Measurements from ENCODE around the gene FAM117B.
"Not testable (repeated sequence)": the region's sequence is repeated elsewhere in the genome, so short reads cannot be mapped to it uniquely, and the experiment has no call there.

The FAM117B gene

GRCh38 chr2:202705446-202706020, 70.8 kb downstream of the FAM117B start:
- no peak for DNase-seq

GRCh38 chr2:202714971-202715935, 80.5 kb downstream of the FAM117B start:
- DNase-seq: not testable (repeated sequence)

DNA sequence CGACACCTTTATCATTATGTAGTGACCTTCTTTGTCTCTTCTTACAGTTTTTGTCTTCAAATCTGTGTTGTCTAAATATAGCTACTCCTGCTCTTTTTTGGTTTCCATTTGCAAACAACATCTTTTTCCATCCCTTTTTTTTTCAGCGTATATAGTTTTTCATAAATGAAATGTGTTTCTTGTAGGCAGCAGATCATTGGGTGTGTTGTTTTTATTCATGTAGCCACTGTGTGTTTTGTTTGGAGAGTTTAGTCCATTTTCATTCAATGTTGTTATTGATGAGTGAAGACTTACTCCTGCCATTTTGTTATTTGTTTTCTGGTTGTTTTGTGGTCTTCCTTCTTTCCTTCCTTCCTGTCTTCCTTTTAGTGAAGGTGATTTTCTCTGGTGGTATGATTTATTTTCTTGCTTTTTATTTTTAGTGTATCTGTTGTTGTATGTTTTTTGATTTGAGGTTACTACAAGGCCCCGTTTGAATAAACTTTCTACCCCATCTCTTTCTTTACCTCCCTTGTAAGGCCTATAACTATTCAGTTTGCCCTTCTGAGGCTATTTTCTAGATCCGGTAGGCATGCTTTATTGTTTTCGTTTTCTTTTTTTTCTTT, 81.4 kb downstream of the FAM117B start:
- no peak for DNase-seq

DNA sequence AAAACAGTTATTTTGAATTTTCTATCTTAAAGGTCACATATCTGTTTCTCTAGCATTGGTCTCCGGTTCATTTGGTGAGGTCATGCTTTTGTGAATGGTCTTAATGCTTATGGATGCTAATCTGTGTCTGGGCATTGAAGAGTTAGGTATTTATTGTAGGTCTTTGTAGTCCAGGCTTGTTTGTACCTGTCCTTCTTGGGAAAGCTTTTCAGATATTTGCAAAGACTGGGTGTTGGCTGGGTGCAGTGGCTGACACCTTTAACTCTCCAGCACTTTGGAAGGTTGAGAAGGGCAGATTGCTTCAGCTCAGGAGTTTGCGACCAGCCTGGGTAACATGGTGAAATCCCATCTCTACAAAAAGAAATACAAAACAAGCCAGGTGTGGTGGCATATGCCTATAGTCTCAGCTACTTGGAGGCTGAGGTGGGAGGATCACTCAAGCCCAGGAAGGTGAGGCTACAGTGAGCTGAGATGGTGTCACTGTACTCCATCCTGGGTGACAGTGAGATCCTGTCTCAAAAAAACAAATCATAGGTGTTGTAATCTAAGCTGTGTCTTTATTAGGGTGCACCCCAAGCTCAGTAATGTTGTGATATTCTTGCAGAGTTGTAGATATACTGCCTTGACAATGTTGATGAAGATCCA, 82.3 kb downstream of the FAM117B start:
- DNase-seq: no peak

- no peak for DNase-seq
These were observed 83.0 kb downstream of the FAM117B start for GRCh38 chr2:202717598-202718310.

DNA sequence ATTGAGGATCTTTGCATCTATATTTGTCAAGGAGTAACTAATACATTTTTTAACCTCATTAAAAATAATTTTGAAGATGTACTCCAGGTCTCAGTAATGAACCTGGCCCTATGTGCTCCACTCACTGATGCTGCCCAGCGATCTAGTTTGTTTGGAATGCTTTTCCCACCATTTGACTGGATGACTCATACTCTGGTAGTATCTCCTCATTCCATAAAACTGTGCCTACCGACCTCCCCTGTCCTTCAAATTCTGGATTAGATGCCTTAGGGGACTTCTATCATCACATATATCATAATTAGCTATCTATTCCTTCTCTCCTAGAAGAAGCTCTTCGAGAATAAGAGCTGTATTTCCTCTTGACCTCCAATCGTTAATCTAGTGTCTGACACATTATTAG, 83.8 kb downstream of the FAM117B start:
- DNase-seq: no peak

- no peak for DNase-seq
These were observed 85.5 kb downstream of the FAM117B start for GRCh38 chr2:202720226-202720625.

GRCh38 chr2:202721621-202722020, 86.9 kb downstream of the FAM117B start:
- no peak for DNase-seq

- no peak for DNase-seq
These were observed 89.0 kb downstream of the FAM117B start for GRCh38 chr2:202723746-202724145.

- DNase-seq: no peak
These were observed 91.3 kb downstream of the FAM117B start for GRCh38 chr2:202726070-202726469.

DNA sequence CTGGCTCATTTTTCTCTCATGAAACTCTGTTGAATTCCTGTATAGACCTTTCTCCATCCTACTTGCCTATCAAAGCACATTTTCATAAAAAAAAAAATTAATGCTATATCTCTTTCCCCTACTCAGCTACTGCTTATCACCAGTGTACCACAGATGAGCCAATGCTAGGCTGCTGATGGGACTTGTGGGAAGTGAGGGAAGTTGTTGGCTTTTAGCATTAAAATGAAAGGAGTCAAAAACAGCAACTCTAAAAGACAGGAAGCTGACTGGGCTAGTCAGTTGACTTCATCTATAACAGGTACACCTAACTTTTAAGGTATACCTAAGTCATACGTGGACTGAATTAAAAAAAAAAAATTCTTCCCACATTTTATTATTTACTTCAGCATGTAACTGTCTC, 102.1 kb downstream of the FAM117B start:
- DNase-seq: no peak

DNA sequence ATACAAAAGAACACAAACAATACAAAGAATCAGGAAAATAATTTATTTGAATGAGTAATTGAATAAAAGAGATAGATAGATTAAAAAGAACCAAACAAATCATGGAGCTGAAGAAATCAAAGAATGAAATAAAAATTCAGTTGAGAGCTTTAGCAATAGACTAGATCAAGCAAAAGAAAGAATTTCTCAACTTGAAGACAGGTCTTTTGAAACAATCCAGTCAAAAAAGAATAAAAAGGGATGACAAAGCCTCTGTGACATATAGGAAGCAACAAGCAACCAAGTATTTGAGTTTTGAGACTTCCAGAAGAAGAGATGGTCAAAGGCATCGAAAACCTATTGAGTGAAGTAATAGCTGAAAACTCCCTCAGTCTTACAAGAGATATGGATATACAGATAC, 108.8 kb downstream of the FAM117B start:
- no peak for DNase-seq

DNA sequence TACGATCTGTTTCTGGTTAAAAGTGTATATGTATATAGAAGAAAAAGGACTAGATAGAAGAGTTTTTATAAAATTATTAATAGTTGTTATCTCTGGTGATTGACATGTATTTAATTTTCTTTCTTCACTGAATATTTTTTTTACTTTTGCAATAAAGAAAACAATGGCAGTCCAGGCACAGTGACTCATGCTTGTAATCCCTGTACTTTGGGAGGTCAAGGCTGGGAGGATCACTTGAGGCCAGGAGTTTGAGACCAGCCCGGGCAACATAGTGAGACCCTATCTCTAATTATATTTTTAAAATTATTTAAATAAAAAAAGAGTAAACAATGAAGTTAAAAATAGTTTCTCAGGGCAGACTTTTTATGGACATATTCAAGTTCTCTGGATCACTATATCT, 114.7 kb downstream of the FAM117B start:
- DNase-seq: no peak

GRCh38 chr2:202750763-202751427, 116.1 kb downstream of the FAM117B start:
- no peak for DNase-seq

DNA sequence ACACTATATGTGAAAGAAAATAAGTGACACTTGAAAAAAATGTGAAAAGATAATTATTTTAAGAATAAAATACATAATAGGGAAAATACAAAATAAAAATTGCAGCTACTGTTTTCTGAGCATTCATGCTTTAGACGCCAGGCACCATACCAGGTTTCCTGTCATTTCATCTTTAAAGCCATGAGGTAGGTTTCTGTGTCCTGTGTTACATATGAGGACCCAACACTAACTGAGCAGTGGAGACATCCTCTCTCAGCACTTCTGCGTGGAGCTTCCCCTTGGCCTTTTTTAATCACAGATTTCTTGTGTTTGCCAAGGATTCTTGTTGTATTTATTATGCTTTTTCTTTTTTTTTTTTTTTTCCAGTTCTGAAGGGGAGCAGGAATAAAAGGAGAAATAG, 117.3 kb downstream of the FAM117B start:
- no peak for DNase-seq

DNA sequence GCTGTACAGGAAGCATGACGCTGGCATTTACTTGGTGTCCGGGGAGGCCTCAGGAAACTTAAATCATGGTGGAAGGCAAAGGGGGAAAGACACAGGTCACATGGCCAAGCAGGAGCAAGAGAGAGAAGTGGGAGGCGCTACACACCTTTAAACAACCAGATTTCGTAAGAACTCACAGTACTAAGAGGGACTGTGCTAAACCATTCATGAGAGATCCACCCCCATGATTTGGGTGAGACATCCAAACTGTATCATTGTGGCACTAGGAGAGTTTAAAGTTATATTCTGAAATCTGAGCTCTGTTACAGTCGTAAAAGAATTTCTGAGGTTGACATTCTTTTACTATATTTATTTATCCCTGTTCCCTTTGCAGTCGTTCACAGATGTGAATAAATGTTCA, 120.2 kb downstream of the FAM117B start:
- no peak for DNase-seq

DNA sequence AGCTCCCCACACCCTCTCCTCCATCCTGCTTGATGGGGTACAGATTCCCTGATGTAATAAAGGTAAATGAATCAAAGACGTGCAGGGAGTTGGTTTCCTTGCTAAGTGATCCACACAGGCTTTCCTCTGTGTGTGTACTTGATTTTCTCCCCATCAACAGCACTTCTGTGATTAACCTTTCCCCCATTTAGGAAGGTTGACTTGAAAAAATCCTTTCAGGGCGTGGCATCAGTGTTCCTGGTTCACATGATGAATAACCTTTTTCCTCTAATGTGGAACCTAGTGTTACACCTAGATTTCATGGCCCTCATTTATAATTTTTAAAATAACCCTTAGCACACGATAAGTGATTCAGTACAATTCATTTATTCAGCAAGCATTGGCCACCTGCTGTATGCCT, 121.8 kb downstream of the FAM117B start:
- no peak for DNase-seq

DNA sequence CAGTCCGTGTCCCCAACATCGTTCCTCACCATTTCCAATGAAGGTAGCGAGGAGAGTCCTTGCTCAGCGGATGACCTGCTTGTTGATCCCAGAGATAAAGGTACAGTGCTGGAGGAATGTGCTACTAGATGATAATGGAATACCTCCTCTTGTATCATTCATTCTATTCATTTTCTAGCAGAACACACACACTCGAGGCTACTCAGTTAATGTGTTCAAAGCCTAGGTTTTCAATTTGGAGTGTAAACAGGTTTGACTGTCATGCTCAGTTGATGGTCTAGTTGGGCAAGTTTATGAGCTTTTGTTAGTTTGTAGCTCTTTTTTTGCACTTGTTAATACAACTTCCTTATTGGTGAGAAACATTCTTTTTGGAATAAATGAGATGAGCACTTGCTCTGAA, 122.6 kb downstream of the FAM117B start:
- DNase-seq: no peak

DNA sequence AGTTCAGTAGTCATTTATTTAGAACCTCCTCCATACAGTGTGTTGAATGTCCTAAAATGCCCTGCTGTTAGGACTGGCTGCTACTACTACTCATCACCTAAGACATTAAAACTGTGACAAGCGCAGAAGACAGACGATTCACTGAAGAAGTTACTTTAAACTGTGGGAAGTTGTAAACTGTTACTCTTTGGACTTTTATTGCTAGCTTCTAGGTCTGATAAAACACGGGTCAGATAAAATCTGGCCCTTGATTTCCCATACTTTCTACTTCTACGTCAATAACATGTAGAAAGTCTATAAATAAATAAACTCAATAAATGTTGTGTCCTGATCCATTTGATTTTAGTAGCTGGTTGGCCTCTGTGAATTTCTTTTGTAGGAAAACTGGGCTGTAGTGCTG, 123.4 kb downstream of the FAM117B start:
- no peak for DNase-seq

GRCh38 chr2:202758604-202759003, 123.8 kb downstream of the FAM117B start:
- DNase-seq: no peak

DNA sequence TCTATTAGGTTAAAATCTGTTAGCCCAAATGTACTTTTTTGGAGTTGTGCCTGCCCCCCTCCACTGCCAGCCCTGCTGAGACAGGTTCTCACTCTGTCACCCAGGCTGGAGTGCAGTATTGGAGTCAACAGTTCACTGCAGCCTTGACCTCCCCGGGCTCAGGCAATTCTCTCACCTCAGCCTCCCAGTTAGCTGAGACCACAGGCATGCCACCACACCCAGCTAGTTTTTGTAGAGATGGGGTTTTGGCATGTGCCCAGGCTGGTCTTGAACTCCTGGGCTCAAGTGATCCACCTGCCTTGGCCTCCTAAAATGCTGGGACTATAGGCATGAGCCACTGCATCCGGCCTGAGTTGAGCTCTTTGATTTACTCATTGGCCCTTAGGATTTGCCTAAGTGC, 126.1 kb downstream of the FAM117B start:
- no peak for DNase-seq

DNA sequence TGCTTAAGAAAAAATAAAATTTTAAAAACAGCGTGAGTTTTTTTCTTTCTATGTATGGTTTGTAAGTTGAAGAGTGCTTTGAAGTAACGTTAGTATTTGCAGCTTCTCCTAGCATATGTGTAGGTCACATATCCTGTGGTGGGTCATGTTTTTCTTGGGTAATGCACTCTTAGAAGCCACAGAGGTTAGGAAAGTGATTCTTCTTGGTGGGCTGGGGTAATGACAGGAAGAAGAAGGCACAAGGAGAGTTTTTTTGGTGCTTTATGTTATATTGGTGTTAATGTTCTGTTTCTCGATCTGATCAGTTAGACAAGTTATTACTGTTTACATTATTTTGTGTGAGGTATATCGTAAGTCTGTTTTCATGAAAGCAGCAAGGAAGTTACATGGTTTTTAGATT, 127.8 kb downstream of the FAM117B start:
- no peak for DNase-seq

Data from SHP77 treated with DMSO at 0.1 percent for 48 hours (cell line).